GM19468 (cell line): ENCODE measurements around the gene ADIRF.
"Not testable (repeated sequence)": the region's sequence is repeated elsewhere in the genome, so short reads cannot be mapped to it uniquely, and the experiment has no call there.

Experiments
- ATAC-seq: cut with Tn5 transposase; IDR thresholded peaks from one replicate; pipeline ENCODE4 v1.9.1; 2021; ENCODE audit warnings: mild to moderate bottlenecking, moderate library complexity, moderate number of reproducible peaks; ENCODE audit not compliant: unreplicated experiment; ENCODE audit errors: extremely low read depth

Gene ADIRF

DNA sequence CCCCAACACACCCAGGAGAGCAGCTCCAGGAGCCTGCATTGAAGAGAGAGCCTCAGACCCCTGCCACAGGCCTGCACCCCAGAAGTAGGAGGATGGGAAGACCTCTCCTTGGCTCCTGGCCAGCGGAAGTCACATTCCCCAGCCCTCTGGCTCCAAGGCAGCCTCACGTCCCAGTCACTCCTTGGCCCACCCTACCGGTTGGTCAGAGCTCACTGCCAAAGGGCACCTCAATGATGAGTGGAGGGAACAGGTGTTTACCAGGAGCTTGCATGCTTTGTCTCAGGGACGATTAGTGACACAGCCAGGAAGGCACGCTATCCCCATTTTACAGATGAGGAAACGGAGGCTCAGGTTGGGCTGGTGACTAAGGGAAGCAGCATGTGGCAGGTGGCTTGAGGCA lies 50.8 kb downstream of the ADIRF start:
- ATAC-seq, result not testable (repeated sequence)

DNA sequence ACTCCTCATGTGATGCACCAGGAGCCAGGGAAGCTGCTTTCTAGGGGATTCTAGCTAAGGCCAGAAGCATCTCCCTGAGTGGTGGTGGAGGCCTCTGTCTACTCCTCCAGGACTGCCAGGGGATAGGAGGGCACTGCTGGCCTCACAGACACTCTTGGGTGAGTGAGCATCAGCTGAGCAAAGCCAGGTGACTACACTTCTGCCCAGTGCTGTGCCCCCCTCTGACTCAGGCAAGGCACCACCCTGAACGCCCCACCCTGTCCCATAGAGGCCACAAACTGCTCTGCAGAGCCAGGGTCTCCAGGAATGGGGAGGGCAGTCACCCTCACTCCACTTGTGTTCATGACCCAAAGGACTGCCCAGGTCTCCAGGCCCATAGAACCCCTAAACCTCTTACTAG lies 51.2 kb downstream of the ADIRF start:
- not testable (repeated sequence) for ATAC-seq

DNA sequence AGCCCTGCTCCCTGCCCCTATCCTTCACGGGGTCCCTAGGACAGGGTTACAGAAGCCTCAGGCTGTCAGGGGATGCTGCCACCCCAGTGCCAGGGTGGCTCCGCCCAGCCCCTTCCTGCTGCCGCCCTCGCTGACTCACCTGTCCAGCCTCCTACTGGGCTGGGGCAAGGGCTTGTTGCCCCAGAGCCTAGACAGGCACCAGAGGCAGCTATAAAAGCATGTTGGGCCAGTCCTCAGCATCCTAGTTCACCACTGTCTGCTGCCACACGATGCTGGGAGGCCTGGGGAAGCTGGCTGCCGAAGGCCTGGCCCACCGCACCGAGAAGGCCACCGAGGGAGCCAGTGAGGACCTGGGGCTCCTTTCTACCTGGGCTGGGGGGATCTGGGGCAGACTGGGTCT lies 51.8 kb downstream of the ADIRF start, which contains the start of gene FAM25A:
TSS of gene FAM25A (plus strand) at position 239 of the 400 bp plus-strand sequence. CDS start at position 270, 31 bp downstream.
- not testable (repeated sequence) for ATAC-seq
